H9 (cell line): ENCODE data around the gene C6orf47. TPM values are rescaled to one million over a fixed set of nuclear protein-coding genes. Genes with fewer than 3 reads are reported as not detected.

Source experiments
- DNase-seq: peaks from one replicate; pipeline ENCODE4 v3.0.0-alpha.2; 2017
- H2AFZ ChIP-seq: one replicate; pipeline ENCODE4 v1.6.1; 2013; ENCODE audit warnings: mild to moderate bottlenecking, low read length, control low read depth, moderate library complexity
- H2AK5ac ChIP-seq: 2 replicates; pipeline ENCODE4 v1.6.1; 2013; ENCODE audit warnings: low read length, control low read depth, mixed read lengths; ENCODE audit not compliant: insufficient read length
- H2BK120ac ChIP-seq: one replicate; pipeline ENCODE4 v1.6.1; 2013; ENCODE audit warnings: low read depth, mild to moderate bottlenecking, low read length, control low read depth, inconsistent platforms; ENCODE audit not compliant: poor library complexity, severe bottlenecking
- H2BK12ac ChIP-seq: 2 replicates; pipeline ENCODE4 v1.6.1; 2013; ENCODE audit warnings: low read length, control low read depth, mixed read lengths, low read depth; ENCODE audit not compliant: insufficient read length
- H2BK15ac ChIP-seq: 2 replicates; pipeline ENCODE4 v1.6.1; 2013; ENCODE audit warnings: low read depth, low read length, control low read depth
- H2BK20ac ChIP-seq: one replicate; pipeline ENCODE4 v1.6.1; 2013; ENCODE audit warnings: low read depth, mild to moderate bottlenecking, low read length, control low read depth, inconsistent platforms; ENCODE audit not compliant: poor library complexity, severe bottlenecking
- H2BK5ac ChIP-seq: 2 replicates; pipeline ENCODE4 v1.6.1; 2013; ENCODE audit warnings: low read length, control low read depth, mixed read lengths; ENCODE audit not compliant: insufficient read length
- H3K14ac ChIP-seq: 2 replicates; pipeline ENCODE4 v1.6.1; 2013; ENCODE audit warnings: low read length, control low read depth; ENCODE audit not compliant: insufficient read depth
- H3K18ac ChIP-seq: 2 replicates; pipeline ENCODE4 v1.6.1; 2013; ENCODE audit warnings: low read depth, mild to moderate bottlenecking, mixed read lengths, low read length, control low read depth; ENCODE audit not compliant: insufficient read length
- H3K23ac ChIP-seq: 2 replicates; pipeline ENCODE4 v1.6.1; 2013; ENCODE audit warnings: low read length, control low read depth, mixed read lengths, low read depth; ENCODE audit not compliant: insufficient read length
- H3K23me2 ChIP-seq: 2 replicates; pipeline ENCODE4 v1.6.1; 2013; ENCODE audit warnings: low read depth, mild to moderate bottlenecking, mixed read lengths, low read length, control low read depth; ENCODE audit not compliant: insufficient read length, poor library complexity, severe bottlenecking
- H3K27ac ChIP-seq: 2 replicates; pipeline ENCODE4 v1.5.1; 2013; ENCODE audit warnings: low read length, control low read depth, mixed read lengths, low read depth; ENCODE audit not compliant: insufficient read length
- H3K27me3 ChIP-seq: 2 replicates; pipeline ENCODE4 v1.6.1; 2013; ENCODE audit warnings: low read length, control low read depth, inconsistent platforms; ENCODE audit not compliant: insufficient read depth
- H3K4ac ChIP-seq: 2 replicates; pipeline ENCODE4 v1.6.1; 2013; ENCODE audit warnings: low read depth, mild to moderate bottlenecking, control low read depth, inconsistent platforms, low read length, moderate library complexity
- H3K4me1 ChIP-seq: 2 replicates; pipeline ENCODE4 v1.6.1; 2013; ENCODE audit warnings: low read length, control low read depth, inconsistent platforms; ENCODE audit not compliant: insufficient read depth
- H3K4me2 ChIP-seq: 2 replicates; pipeline ENCODE4 v1.6.1; 2013; ENCODE audit warnings: low read length, control low read depth, mixed read lengths; ENCODE audit not compliant: insufficient read length, insufficient read depth
- H3K56ac ChIP-seq: 2 replicates; pipeline ENCODE4 v1.6.1; 2013; ENCODE audit warnings: low read depth, mild to moderate bottlenecking, mixed read lengths, low read length, control low read depth; ENCODE audit not compliant: insufficient read length
- H3K79me1 ChIP-seq: 2 replicates; pipeline ENCODE4 v1.6.1; 2013; ENCODE audit warnings: low read depth, mild to moderate bottlenecking, moderate library complexity, low read length, control low read depth, inconsistent platforms; ENCODE audit not compliant: insufficient read depth, poor library complexity, severe bottlenecking
- H3K79me2 ChIP-seq: 2 replicates; pipeline ENCODE4 v1.6.1; 2013; ENCODE audit warnings: low read length, control low read depth, inconsistent platforms; ENCODE audit not compliant: insufficient read depth
- H3K9ac ChIP-seq: 2 replicates; pipeline ENCODE4 v1.6.1; 2013; ENCODE audit warnings: low read length, control low read depth, mixed read lengths; ENCODE audit not compliant: insufficient read length; ENCODE audit errors: extremely low read depth
- H3K9me3 ChIP-seq: one replicate; pipeline ENCODE4 v1.6.1; 2013; ENCODE audit warnings: low read depth, low read length, inconsistent platforms; ENCODE audit not compliant: control insufficient read depth
- H3T11ph ChIP-seq: one replicate; pipeline ENCODE4 v1.6.1; 2013; ENCODE audit warnings: mild to moderate bottlenecking, low read length, control low read depth, inconsistent platforms
- H4K20me1 ChIP-seq: one replicate; pipeline ENCODE4 v1.6.1; 2013; ENCODE audit not compliant: control insufficient read depth, insufficient read length, insufficient read depth
- H4K5ac ChIP-seq: 2 replicates; pipeline ENCODE4 v1.6.1; 2013; ENCODE audit warnings: low read depth, mild to moderate bottlenecking, mixed read lengths, low read length, control low read depth; ENCODE audit not compliant: insufficient read length
- H4K8ac ChIP-seq: replicated peaks from 2 replicates; pipeline ENCODE4 v1.6.1; 2013; ENCODE audit warnings: low read length, control low read depth, mixed read lengths, low read depth; ENCODE audit not compliant: insufficient read length
- H4K91ac ChIP-seq: 2 replicates; pipeline ENCODE4 v1.6.1; 2013; ENCODE audit warnings: low read depth, mild to moderate bottlenecking, moderate library complexity, mixed read lengths, low read length, control low read depth; ENCODE audit not compliant: insufficient read length
- H3K27ac Mint-ChIP-seq, 3 experiments: 2 replicates in 2 of 3; 3 replicates in 1 of 3; pipeline ENCODE4 v1.8.0; 2020 to 2021; ENCODE audit warnings: mixed read lengths in 3 of 3, mild to moderate bottlenecking in 1 of 3, moderate library complexity in 1 of 3
- H3K27me3 Mint-ChIP-seq: 2 replicates; pipeline ENCODE4 v1.8.0; 2021; ENCODE audit warnings: low read depth, mild to moderate bottlenecking, moderate library complexity, mixed read lengths
- H3K36me3 Mint-ChIP-seq, 3 experiments: 2 replicates in 2 of 3; 3 replicates in 1 of 3; pipeline ENCODE4 v1.8.0; 2020 to 2021; ENCODE audit warnings: low read depth in 3 of 3, mixed read lengths in 3 of 3; ENCODE audit not compliant: insufficient read depth in 1 of 3
- H3K4me1 Mint-ChIP-seq, 2 experiments: 2 replicates each; pipeline ENCODE4 v1.8.0; 2020; ENCODE audit warnings: mixed read lengths in 2 of 2
- H3K4me3 Mint-ChIP-seq, 2 experiments: 2 replicates in 1 of 2; 3 replicates in 1 of 2; pipeline ENCODE4 v1.8.0; 2020 to 2021; ENCODE audit warnings: mild to moderate bottlenecking in 2 of 2, mixed read lengths in 2 of 2, moderate library complexity in 1 of 2
- H3K9me3 Mint-ChIP-seq, 2 experiments: 2 replicates in 1 of 2; 3 replicates in 1 of 2; pipeline ENCODE4 v1.8.0; 2020; ENCODE audit warnings: mild to moderate bottlenecking in 2 of 2, mixed read lengths in 2 of 2, moderate library complexity in 1 of 2
- WGBS: extraction: QIAGEN DNeasy Blood & Tissue Kit; methylation state at CpG from one replicate; pipeline ENCODE4 v1.1.7; 2013; ENCODE audit warnings: missing lambda C conversion rate, low lambda C conversion rate, mixed read lengths; ENCODE audit not compliant: insufficient read length; ENCODE audit errors: extremely low coverage; 5-methylcytosine and 5-hydroxymethylcytosine counted together
- total RNA-seq: library from RNA; stranded (reverse); gene quantifications from 2 replicates; pipeline ENCODE4 v1.2.1, GENCODE V29; 2021
- TF ChIP-seq, protein P1 (sequence below): fragments of 200-600 bp; sonication (generic); conservative IDR thresholded peaks from 3 replicates; pipeline ENCODE4 v1.8.0; 2021; ENCODE audit warnings: antibody characterized with exemption, mild to moderate bottlenecking

The C6orf47 gene
- total RNA-seq, 1 experiment from 2014 or later, result 19.0 TPM

DNA sequence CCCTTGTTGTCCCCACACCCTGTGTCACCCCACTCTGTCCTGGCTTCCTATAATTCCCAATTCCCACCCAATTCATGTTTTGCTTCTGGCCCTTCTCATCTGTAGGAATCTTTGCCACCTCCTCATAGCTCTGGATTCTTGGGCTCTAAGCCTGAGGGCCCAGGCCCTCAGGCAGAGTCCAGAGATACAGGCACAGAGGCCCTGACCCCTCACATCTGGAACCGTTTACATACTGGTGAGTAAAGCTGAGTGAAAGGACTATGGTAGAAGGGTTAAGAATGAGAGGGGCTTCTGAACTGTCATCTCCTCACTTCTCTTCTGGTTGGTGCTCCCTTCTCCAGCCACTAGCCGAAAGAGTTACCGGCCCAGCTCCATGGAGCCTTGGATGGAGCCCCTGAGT, 26.4 kb downstream of the C6orf47 start:
- no CpG with 5 or more reads among the region's 3 CpGs for WGBS
- Mint-ChIP-seq H3K4me1 (0 out of 4 replicates have a peak, but pooled peaks cover 0 to 3% of the 10 kb centered on the region in 2 experiments), H3K27ac (peak overlapping the region in 2 of 3 experiments; percentile 72 to 90; a peak in 4 of 7 replicates), H3K4me3 (no peak overlapping the region), H3K36me3 (peaks cover 70 to 98% (median 93%) of the 10 kb centered on the region in 3 experiments), H3K9me3 (no peaks in the 10 kb centered on the region), H3K27me3 (no peaks in the 10 kb centered on the region)
- Histone ChIP-seq H4K5ac (no peak overlapping the region), H2BK20ac (no peak overlapping the region), H3K9me3 (no peaks in the 10 kb centered on the region), H2BK12ac (no peak overlapping the region), H3K9ac (no peak overlapping the region), H2AFZ (no peak overlapping the region), H2BK15ac (no peak overlapping the region), H3T11ph (no peak overlapping the region), H4K20me1 (peaks cover 2% of the 10 kb centered on the region), H3K27ac (no peak overlapping the region), H3K23ac (no peak overlapping the region), H3K4ac (no peak overlapping the region), H3K4me2 (no peak overlapping the region), H3K4me1 (no peaks in the 10 kb centered on the region), H3K56ac (no peak overlapping the region), H3K79me1 (no peaks in the 10 kb centered on the region), H2BK120ac (no peak overlapping the region), H2BK5ac (no peak overlapping the region), H4K8ac (no peak overlapping the region), H4K91ac (no peak overlapping the region), H3K18ac (no peak overlapping the region), H3K23me2 (no peaks in the 10 kb centered on the region), H3K14ac (no peak overlapping the region), H3K79me2 (no peaks in the 10 kb centered on the region), H2AK5ac (no peak overlapping the region), H3K27me3 (no peaks in the 10 kb centered on the region)
- TF ChIP-seq, protein P1, sequence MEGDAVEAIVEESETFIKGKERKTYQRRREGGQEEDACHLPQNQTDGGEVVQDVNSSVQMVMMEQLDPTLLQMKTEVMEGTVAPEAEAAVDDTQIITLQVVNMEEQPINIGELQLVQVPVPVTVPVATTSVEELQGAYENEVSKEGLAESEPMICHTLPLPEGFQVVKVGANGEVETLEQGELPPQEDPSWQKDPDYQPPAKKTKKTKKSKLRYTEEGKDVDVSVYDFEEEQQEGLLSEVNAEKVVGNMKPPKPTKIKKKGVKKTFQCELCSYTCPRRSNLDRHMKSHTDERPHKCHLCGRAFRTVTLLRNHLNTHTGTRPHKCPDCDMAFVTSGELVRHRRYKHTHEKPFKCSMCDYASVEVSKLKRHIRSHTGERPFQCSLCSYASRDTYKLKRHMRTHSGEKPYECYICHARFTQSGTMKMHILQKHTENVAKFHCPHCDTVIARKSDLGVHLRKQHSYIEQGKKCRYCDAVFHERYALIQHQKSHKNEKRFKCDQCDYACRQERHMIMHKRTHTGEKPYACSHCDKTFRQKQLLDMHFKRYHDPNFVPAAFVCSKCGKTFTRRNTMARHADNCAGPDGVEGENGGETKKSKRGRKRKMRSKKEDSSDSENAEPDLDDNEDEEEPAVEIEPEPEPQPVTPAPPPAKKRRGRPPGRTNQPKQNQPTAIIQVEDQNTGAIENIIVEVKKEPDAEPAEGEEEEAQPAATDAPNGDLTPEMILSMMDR, result no peak
- DNase-seq, result no peak
